HK-2 (cell line): ENCODE measurements around the gene CST9.
"Not testable (repeated sequence)": the region's sequence is repeated elsewhere in the genome, so short reads cannot be mapped to it uniquely, and the experiment has no call there.

ENCODE experiments used
- DNase-seq: peaks from one replicate; pipeline ENCODE4 v3.0.0-alpha.2; 2018; ENCODE audit not compliant: unreplicated experiment

The CST9 gene

DNA sequence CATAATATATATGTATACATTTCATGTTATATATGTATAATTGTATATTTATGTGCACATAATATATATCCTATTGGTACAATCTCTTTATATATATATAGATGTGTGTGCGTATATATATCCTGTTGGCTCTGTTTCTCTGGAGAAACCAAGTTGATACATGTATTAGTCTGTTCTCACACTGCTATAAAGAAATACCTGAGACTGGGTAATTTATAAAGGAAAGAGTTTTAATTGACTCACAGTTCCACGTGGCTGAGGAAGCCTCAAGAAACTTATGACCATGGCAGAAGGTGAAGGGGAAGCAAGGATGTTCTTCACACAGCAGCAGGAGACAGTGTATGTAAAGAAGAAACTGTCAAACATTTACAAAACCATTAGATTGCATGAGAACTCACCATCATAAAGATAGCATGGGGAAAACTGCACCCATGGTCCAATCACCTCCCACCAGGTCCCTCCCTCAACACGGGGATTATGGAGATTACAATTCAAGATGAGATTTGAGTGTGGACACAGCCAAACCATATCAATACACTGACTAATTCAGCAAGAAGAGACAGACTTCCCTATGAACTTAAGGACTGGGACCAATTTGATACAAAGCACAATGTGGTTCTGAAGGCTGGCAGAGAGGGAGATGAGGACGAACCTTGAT lies 18.1 kb upstream of the CST9 start:
- DNase-seq: no peak

DNA sequence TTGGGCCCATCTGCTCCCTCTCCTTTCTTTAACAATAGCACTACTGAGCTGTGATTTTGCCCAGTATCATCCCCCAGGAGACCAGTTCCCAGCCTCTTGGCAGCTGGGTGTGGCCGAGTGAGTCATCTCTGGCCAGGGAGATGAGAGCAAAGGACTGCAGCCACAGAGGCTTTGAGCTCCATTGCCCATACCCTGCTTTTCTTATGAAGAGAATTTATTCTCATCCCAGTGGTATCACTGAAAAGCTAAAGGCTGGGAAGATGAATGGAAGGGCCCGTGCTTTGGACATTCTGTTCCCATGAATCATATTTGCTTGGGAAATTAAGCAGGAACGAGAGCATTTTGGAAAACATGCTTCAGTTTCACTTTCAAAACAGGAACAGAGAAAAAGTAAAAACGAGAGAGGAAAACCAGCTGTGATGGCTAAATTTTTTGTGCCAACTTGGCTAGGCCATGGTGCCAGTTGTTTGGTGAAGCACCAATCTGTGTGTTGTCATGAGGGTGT lies 17.2 kb upstream of the CST9 start:
- DNase-seq: peak; percentile 51

DNA sequence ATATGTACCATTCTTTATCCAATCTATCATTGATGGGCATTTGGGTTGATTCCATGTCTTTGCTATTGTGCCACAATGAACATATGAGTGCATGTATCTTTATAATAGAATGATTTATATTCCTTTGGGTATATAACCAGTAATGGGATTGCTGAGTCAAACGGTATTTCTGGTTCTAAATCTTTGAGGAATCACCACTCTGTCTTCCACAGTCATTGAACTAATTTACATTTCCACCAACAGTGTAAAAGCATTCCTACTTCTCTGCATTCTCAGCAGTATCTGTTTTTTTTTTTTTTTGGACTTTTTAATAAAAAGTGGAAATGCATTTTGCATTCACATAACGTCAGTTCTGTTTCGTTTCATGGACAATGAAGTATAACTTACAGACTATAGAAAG lies 16.7 kb upstream of the CST9 start:
- not testable (repeated sequence) for DNase-seq

DNA sequence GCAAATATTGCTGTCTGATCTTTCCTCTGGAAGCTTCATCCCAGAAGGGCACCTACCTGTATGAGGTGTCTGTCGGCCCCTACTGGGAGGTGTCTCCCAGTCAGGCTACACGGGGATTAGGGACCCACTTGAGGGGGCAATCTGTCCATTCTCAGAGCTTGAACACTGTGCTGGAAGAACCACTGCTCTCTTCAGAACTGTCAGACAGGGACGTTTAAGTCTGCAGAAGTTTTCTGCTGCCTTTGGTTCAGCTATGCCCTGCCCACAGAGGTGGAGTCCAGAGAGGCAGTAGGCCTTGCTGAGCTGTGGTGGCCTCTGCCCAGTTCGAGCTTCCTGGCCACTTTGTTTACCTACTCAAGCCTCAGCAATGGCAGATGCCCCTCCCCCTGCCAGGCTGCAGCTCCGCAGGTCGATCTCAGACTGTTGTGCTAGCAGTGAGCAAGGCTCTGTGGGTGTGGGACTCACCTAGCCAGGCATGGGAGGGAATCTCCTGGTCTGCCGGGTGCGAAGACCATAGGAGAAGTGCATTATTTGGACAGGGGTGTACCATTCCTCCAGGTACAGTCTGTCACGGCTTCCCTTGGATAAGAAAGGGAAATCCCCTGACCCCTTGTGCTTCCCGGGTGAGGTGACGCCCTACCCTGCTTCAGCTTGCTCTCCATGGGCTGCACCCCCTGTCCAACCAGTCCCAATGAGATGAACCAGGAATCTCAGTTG lies 15.1 kb upstream of the CST9 start:
- not testable (repeated sequence) for DNase-seq

DNA sequence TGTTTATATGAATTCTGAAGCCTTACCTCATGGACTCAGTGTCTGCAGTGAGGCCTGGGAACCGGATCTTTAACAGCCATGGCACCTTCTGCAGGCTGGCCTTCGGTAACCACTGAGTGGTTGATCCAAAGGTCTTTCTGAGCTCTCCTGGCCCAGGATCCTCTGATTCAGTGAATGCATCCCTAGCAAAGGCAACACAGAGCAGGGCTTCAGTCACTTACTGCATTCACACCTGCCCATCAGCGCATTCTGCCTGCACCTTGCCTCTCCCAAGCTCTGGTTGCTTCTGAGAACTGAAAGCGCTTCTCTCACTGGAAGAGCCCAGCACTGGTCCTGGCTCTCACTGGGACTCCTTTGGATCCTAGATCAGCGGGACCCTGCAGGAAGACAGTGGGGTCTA lies 8.4 kb upstream of the CST9 start:
- no peak for DNase-seq

DNA sequence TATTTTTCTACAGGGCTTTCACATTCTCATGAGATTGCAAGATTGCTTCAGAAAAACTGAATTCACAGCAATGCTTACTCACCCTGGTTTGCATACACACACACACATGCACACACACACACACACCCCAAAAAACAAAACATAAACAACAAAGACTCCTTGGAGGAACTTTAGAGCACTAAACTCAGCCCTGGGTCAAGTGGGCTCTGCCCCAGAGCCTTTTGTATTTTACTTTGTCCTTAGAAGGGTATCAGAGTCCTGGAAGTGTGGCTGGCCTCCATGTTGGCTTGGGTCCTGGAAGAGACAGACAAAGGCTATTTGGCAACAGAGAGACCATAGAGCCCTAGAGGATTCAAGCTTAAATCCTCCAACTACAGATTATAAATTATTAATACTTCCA lies 8.0 kb upstream of the CST9 start:
- DNase-seq: no peak

DNA sequence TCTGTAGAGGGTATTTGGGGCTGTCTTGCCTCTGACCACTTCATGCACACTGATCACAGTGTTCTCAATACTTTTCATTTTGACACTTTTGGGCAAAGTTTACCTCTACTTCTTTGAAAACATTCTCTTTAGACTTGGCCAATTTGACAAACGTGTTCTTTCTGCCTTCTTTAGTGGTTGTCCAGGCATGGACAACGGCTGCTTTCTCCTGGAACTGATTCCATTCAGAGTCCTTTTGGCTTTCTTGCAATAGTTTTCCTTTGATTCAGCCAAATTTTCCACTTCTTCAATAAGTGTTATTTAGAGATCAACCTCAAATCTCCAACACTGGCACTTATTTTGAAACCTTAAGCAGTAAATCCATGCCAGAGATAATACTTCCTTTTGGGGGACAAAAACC lies 6.7 kb upstream of the CST9 start:
- no peak for DNase-seq

DNA sequence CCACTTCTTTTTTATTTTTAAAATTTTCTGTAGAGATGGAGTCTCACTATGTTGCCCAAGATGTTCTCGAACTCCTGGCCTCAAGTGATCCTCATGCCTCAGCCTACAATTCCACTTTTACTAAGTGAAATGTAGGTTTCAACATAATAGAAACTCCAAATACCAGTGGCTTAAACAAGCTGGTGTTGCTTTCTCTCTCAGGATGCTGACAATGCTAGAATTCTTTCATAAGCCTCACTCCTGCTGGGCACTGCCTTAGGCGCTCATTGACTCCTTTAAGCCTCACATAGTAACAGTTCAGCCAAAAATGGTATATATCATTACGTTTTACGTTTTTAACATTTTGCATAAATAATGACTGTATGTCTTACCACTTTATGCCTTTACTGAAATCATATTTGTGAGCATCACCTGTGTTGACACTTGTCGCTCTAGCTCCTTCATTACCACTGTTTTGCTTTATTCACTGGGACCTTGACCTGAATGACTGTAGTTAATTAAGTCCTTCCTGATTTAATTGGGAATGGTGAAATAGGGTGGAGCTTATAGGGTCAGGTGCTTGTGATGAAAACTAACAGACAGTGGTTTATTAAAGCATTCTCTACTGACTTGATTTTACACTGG lies 3.9 kb upstream of the CST9 start:
- DNase-seq: no peak

DNA sequence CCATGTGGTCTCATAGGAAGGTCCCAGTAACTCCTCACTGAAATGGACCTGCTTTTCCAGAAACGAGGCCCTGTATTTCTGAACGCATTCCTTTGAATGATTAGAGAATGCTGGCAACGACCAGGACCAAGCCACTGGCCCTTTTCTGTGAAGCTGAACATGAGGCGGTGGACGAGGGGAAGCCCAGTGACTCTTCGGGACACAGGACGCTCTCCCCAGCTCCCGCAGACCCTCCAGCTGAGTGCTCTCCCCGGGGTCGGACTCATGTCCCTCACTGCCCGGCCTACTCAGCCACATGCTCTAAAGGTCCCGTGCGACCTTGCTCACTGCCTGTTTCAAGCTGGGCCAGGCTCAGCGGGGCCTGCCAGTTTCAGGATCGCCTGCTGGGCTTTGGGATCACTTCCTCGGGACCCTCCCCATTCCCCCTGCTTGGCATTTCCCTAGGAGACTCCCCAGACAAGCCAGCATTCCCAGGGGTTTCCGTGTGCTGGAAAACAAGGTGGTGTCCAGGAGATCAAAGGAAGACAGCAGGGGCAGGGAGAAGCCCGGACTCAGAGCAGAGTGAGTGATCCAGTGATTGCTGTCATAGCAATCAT lies 2.6 kb upstream of the CST9 start:
- no peak for DNase-seq

DNA sequence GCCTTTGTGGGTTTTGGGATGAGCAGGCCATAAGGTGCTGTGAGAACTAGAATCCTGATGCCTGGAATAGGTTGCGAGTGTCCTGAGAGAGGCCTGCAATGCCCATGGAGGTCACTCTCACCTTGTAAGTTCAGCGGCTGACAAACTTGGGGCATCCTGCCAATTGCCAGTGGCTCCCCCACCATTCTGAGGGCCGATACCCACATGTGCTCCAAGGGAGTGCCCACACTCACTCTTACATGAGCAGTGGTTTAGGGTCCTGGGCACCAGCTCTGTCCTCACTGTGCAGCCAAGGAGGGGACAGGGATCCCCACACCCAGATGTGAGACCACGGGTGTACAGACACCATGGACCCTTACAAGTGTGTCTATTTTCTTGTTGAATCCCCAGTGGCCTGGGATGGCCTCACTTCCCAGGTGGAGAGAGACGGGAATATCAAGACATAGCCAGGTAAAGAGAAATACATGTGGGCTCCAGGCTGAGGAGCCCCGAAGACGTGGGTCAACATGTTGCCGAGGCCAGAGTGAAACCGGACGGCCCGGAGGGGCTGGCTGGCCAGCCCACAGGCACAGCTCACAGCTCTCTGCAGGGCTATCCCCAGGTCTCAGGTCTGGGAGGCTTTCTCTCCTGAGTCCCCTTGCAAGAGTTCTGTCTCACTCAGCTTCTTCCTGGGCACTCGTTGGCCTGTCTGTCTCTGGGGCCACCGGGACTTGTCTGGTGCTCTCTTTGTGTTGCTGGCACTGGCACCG lies 2.0 kb upstream of the CST9 start:
- DNase-seq: no peak

DNA sequence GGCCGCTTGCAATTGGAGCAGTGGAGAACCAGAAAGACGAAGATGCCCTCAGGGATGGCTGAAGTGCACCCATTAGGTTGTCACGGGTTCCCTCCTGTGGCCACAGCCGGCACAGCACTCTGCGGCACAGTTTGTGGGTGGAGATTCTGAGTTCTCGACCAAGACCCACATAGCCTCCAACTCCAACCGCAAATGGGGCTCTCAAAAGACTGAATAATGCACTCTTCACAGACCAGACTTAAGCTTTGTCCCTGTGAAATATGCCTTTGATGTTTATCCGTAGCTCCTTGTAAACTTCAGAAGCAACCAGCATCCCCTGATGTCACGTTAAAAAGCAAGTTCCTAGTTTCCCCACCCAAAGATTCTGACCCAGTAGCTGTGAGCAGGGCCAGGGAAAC lies 934 bp upstream of the CST9 start:
- peak; percentile 75 for DNase-seq

DNA sequence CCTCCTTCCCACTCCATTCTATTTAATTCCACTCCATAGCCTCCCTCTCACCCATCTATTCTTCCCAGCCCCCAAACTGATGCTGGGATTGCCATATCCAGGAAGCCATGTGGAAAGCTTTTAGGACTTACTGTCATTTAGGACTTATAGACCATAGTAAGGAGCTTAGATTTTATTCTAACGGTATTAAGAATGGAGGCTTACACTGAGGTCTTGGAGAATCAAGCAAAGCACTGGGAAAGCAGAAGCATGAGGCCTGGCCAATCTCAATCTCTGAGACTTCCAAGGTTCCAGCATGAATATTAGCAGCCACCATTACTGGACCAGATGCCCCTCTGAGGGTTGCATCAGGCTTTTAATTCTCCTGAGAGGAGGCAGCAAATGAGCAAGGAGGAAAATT lies 1.4 kb downstream of the CST9 start:
- DNase-seq: no peak

DNA sequence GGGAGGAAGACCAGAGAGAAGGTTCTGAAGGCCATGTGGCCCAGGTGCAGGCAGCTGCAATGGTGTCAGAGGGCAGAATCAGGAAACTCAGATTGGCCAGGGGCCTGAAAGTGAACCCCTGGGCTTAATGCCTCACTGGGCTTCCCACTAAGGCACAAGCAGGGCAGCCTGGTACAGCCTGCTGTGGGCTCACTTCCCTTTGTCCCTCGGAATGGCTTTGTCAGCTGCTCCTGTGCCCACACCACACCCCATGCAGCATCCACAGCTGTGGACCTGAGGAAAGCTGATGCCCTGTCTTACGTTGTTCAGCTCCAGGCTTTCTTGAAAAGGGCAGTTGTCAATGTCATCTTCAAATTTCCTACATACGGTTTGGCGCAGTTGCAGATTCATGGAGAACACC lies 2.4 kb downstream of the CST9 start:
- no peak for DNase-seq

DNA sequence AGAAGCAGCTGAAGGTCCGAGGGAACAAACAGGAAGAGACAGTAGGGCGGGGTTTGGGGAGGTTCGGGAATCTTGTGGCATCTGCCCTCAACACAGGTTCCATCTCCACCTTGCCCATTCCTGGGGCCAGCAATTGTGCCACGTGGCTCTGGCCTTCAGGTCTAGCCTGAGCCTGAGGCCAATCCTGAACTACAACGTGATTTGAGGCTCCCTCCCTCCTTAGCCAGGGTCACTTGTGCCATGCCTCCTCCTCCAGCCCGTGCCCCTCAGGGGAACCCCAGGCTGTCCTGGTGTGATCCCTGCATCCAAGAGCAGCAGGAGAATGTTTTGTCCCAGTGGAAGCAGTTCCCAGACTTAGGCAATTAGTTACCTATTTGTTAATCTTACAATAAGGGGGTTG lies 3.0 kb downstream of the CST9 start:
- DNase-seq: no peak

DNA sequence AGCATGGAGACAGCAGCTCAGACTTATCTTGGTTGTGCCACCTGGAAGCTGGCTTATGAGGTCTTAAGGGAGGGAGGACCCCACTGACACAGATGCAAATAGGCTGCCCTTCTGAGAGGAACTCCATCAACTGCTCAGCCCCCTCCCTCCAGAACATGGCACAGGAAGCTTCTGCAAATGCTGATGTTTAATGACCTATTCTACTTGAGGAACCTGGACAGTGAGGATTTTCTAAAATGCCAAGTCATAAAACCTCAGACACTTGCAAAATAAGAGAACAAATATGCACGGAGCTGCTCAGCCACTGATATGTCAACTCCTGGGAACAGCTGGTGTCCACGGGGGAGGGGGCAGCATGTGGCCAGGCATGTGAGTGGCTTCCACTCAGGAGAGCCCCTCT lies 3.5 kb downstream of the CST9 start:
- DNase-seq: no peak

DNA sequence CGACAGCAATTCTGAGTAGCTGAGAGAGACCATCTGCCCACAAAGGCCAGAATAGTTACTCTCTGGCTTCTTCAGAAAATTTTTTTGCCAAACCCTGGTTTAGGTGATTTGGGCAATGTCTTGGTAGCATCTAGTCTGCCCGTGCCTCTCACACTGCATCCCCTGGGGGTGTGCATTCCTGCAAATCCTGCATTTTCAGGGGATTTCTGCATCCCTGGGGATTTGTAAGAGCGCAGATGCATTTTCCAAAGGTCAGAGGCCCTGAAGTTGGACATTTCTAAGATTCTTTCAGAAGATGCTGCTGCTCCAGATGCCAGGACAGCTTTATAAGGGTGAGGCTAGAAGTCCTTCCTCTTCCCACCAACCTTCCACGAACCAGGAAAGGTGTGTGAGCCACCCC lies 4.0 kb downstream of the CST9 start:
- no peak for DNase-seq

DNA sequence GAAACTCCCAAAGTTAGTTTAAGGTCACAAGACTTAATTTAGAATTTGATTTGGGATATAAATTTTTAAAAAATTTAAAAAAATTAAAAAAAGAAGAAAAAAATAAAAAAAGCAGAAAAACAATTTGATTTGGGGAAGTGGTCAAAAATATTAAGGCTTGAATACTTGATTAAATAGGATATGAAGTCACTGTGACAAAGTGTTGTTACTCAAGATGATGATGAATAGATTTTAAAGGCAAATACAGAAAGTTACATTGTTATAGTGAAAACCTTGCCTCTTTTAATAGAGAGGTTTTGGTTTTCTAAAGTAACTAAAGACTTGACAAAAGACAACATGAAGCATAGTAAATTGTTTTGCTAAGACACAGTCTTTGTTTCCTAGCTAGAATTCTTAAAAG lies 7.2 kb downstream of the CST9 start:
- DNase-seq: no peak

DNA sequence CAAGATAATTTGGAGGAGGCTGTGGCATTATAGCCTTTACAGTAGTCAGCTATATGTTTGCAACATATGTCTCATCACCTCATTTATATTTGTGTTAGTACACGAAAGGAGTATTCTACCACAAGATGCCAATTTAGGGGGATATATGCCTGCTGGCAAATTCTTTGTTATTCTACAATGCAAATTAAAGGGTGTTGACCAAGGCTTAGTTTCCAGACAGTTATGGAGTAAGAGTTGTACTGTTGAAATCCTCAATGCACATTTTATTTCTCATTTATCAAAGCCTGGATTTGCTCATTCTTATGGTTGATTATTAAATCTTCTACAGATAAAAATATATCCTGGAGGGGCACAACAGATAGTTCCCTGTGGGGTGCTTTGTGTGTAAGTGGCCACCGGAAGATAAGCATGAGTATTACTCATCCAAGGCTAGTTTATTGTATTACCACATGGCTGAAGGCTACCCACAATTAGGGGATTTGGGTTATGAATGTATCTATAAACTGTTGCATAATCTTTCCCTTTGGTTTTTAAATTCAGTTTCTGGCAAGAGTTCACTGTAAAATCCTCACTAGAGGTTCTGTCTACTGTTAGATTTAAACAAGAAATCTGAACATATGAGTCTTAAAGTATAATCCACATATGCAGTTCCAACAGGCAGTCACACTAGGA lies 9.0 kb downstream of the CST9 start:
- DNase-seq: no peak

DNA sequence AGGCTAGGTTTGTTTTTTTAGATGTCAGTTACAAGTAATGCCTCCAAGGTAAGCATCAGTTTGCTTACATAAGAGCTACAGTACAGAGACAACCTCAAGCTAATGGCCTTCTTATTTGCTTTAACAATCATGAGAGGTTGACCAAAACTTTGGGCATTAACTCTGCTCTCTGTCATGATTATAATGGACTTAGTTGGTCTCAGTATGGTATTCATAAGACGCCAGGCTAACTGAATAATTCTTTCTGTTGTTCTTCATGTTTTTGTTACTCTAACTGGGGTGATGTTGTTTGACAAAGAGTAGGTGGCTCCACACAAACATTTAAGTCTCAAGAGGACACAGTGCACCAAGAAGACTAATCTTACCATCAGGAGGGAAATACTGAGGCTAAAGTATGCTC lies 9.8 kb downstream of the CST9 start:
- no peak for DNase-seq

DNA sequence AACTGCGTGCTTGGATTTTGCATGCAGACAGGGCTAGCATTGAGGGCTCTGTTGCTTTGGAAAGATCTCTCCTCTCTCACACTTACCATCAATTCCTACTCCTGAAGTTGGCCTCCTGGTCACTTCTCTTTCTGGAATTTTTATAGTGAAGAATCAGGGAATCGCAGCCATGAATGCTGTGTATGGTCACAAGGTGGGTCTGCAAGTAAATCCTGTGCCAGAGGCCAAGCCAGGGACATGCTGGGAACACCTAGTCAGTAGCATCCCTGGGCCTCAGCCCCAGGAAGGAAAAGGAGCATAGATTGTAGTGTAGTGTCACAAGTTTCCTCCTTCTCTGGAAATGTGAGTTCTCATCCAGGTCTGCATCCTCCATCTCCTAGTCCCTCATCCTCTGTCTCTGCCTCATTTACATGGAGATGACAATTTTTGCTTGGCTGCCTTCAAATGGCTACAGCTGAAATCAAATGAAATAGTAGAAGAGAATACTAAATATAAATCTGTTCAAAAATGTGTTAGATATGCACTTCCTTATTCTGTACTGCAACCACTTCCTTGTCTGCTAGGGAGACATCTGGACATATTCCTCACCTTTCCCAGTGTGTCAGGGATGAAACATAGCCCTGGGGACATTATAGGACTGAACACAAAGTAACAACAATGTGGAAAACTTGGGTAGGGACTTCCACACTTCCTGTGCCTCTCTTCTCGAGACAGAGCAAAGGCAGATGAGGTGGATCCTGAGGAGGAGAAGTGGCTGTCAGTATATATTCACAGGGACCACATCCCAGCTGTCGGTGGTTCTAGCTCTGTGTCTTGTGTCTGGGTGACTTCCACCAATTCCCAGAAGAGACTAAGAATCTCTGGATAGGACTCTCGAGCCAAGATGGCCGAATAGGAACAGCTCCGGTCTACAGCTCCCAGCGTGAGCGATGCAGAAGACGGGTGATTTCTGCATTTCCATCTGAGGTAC lies 17.0 kb downstream of the CST9 start:
- no peak for DNase-seq
